GM19238 (cell line): ENCODE measurements around the gene WDR11.
A peak's percentile ranks its signal among the peaks of the same experiment; 100 is the strongest.
"Not testable (repeated sequence)": the region's sequence is repeated elsewhere in the genome, so short reads cannot be mapped to it uniquely, and the experiment has no call there.

Experiments
- DNase-seq: peaks from one replicate; pipeline ENCODE4 v3.0.0; 2011; ENCODE audit warnings: low spot score; ENCODE audit not compliant: insufficient read length

Gene WDR11

GRCh38 chr10:120854388-120854787 lies 3.2 kb downstream of the WDR11 start:
- no peak for DNase-seq

DNA sequence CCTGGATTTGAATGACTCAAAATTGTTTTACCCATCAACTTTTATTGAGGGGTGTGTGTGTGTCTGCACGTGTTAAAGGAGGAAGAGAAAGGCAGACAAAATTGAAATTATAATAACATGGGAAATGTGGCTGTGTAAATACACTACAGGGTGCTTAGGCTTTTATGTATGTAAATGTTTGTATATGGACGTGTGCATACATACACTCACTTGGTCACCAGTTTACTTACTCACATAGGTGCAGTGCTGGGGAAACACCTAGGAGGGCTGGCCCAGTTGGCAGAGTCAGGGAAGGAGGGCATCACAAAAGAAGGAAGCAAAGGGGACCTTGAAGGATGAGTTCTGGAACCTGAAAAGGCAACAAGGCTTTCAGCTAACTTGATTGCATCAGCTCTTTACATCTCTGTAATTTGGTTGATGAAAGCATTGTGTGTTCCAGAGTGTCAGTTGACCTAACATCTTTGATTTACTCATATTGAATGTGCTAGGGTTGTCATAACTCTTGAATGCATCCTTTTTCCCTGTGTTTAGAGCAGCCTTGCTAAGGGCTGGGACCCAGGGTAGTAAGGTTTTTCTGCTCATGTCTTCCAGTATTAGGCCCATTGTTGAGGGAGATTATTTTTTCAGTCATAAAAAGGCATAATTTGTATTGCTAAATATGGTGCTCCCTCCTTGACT lies 10.2 kb downstream of the WDR11 start:
- DNase-seq: no peak

- no peak for DNase-seq
Observed at GRCh38 chr10:120873741-120874140, 22.6 kb downstream of the WDR11 start.

- no peak for DNase-seq
Observed at GRCh38 chr10:120883071-120883470, 31.9 kb downstream of the WDR11 start.

DNA sequence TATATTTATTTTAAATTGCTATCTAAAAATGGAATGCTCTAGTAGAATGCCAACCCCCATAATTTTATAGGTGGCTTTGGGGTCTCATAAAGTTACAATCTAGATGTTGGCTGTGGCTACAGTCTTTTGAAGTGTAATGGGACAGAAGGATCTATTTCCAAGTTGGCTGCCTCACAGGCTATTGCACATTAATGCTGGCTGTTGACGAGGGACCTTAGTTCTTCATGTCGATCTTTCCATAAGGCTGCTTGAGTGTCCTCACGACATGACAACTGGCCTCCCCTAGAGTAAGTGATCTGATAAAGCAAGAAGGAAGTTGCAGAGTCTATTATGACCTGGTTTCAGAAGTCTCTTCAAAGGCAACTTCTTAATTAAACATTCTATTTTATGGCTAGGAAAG lies 36.3 kb downstream of the WDR11 start:
- no peak for DNase-seq

DNA sequence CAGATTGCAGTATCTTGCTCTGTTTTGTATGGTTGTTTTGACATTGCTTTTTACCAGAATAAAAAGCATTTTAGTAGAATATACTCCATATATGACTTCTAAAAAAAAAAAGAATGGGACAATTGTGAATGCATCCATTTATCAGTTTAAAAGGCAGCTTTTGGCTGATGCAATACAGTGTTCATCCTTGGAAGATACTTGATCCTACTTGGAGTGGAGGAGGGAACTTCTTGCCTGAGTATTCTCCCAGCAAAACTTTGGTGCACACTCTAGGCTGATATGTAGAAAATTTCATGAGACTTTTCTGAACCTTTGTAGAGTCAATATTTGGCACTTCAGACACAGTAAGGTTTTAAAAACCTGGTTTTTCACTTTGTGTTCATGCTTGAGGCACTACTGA lies 40.2 kb downstream of the WDR11 start:
- no peak for DNase-seq

- DNase-seq: no peak
Observed at GRCh38 chr10:120894556-120894955, 43.4 kb downstream of the WDR11 start.

GRCh38 chr10:120897343-120897742 lies 46.2 kb downstream of the WDR11 start:
- DNase-seq: no peak

DNA sequence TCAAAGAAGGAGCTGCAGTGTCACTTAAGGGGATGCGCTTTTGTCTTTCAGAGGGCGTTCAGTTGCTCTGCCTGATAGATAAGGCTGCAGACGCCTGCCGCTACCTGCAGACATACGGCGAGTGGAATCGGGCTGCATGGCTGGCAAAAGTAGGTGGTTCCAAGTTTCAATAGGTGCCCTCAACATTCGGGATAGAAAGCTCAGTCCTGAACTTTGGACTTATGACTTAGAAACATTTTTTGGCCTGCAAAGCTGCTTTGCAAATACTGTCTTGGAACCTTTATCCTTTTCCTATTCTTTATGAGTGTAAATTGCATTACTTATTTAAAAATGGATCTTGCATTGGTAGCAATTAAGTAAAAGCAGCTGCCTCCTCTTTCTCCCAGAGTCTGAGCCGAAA lies 54.1 kb downstream of the WDR11 start:
- DNase-seq: no peak

DNA sequence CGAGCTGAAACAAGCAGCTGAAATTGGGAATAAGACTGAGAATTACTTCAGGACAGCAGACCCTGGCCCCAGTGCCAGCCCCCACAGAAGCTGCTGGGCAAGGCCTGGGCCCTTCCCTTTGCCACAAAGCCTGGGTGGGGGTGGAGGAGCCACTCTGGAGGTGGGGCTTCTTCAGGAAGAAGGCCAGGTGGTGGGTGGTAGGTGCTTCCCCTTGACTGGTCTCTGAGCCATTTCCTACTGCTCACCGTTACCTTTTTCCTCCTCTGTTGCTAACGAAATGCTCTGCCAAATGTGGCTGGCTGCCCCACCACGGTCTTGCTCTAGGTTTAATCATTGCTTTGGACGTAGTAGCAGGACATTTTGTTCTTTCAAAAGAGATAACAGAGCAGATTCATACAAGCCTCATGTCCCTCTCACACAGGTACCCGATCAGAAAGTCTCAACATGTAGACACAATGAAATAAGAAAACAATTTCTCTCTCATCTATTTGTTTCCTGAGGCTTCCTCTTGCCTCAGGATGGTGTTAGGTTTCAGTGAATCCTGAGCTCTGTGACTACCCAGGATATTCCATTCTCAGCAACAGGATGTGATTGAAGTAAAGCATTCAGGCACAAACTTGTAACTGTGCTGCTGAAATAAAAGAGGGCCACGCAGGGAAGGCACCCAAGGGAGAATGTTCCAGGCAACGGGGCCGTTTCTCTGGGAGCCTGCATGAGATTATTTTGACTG lies 66.5 kb downstream of the WDR11 start:
- DNase-seq: no peak

GRCh38 chr10:120923886-120924285 lies 72.7 kb downstream of the WDR11 start:
- not testable (repeated sequence) for DNase-seq

DNA sequence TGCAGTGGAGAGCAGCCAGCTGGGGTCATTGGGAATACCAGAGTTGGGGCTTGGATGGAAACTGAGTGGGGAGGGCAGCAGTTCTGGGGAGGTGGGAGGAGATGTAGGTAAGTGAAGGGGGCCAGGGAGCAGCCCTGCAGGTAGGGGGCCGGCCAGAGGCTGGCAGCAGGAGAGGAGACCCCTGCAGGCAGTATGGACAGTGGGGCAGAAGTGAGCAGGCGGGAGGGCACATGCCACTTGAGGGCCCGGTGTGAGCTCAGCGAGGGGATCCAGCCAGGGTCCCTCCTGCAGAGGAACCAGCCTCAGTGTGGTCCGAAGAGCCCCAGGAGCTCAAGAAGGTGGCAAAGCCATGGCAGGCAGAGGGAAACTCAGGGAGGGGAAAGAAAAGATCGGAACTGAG lies 75.4 kb downstream of the WDR11 start:
- no peak for DNase-seq

GRCh38 chr10:120927352-120927751 lies 76.2 kb downstream of the WDR11 start:
- DNase-seq: no peak

DNA sequence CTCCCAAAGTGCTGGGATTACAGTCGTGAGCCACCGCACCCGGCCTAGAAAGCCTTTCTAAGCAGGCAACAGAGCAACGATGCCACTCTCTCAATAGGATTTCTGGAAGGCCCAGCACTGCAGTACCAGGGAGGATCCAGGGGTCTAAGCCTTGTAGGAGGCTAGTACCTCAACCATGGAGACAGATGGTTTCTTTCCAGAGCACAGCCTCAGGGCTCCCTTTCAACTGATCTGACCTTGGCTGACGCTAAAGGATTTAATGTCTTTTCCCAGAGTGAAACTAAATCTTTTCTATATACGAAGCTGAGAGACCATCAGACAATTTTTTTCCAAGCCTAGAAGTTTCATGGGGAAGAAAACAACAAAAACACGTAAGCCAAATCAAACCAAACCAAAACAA lies 78.0 kb downstream of the WDR11 start:
- DNase-seq: no peak

GRCh38 chr10:120931423-120931822 lies 80.3 kb downstream of the WDR11 start:
- no peak for DNase-seq

DNA sequence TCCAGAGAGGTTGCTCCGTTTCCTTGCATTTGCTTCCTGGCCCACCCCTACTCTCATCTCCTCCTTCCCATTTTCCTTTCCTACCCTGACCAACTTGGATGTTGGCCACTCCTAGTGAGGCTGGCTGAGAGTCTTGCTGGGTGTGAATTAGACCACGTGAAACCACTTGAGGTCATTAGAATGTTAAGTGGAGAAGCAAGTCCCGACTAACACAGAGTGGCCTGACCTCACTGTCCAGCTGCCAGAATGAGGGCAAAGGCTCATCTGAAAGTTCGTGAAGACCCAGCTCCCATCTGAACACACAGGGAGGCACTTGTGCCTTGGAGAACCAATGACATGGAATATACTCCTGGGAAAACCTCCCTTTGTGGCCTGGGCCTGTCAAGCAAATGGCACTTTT lies 80.8 kb downstream of the WDR11 start:
- no peak for DNase-seq

DNA sequence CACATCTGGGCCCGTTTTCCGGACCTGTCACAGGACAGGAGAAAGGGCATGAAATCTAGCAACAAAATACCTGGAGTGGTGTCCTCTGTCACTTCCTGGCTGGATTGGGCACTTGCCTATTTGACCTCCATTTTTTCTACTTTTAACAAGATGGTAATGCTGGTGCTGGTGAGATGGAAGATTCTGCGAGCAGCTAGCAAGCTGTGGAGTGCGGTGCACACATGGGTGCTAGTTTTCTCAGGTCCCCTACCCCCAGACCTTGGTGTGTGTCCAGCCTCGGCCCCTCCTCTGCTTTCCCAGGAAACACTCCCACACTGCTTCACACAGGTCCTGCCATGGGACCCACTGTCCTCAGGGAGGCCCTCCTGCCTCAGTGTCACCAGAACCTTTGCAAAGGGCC lies 87.7 kb downstream of the WDR11 start:
- no peak for DNase-seq

- no peak for DNase-seq
Observed at GRCh38 chr10:120940299-120940900, 89.2 kb downstream of the WDR11 start.

DNA sequence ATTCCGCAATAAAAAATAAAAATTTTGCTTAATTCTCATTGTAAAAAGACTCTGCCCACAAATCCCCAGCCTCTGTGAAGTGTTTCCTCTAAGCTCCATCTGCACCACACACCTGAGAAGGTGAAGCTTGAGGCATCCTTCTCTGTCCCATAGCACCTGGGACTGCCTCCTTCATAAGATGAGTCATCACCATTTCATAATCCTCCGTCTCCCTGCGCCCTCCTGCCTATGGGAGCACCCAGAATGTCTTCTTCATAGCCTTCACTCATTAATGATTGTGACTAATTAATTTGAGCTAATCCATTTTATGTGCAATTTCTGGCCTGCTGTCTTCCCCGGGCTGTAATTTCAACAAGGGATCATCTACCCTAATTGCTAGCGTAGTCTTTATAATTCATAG lies 90.3 kb downstream of the WDR11 start:
- DNase-seq: no peak

DNA sequence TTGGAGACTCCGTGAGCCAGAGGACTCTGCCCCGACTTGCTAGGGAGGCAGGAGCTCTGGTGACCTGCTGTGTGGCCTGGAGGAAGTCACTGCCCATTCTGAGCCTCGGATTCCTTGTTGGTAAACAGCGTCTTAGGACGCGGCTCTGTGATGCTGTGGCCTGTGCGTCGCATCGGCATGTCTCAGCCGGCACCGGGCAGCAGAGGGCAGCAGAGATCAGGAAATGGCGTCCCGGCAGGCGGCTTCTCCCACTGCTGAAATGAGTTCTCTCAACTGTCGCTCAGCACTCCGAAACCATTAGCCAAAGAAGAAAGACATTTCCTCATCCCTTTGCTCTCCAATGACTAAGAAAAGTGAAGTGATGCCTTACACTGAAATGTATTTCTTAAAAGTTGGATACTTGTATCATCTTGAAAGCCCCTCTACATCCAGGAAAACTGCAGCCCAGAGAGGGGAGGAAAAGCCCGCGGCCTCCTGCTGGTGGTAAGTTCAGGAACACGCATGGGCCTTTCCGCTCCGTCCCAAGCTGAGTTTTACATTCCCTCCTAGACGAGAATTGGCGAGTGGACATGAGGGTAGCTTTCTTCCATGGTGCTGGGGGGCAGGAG lies 91.7 kb downstream of the WDR11 start:
- DNase-seq: peak; percentile 68

DNA sequence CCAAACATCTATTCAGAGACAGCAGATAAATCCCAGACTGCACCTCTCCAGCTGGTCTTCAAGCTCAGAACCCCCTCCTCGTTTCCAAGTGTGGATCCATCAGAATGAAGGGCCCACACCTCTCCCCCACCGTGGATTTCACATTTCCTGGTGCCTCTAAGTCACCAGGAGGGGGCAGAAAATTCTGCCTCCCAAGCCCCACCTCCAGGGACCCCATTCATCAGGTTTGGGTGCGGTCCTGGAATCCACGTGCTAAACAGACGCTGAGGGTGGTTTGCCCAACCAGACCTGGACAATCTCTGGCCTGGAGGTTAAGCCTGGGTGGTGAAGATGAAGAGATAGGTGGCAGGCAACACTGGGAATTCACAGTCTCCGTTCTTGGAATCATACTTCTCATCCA lies 92.4 kb downstream of the WDR11 start:
- DNase-seq: no peak

GRCh38 chr10:120944586-120945125 lies 93.5 kb downstream of the WDR11 start:
- DNase-seq: no peak
